ENCODE measurements around the gene TRMT2A. TPM values are rescaled to one million over a fixed set of nuclear protein-coding genes. Genes with fewer than 3 reads are reported as not detected.
A peak's percentile ranks its signal among the peaks of the same experiment; 100 is the strongest.

Gene TRMT2A
- polyA plus RNA-seq, 4 donors = 30.5 to 49.3 (median 37.2) TPM

DNA sequence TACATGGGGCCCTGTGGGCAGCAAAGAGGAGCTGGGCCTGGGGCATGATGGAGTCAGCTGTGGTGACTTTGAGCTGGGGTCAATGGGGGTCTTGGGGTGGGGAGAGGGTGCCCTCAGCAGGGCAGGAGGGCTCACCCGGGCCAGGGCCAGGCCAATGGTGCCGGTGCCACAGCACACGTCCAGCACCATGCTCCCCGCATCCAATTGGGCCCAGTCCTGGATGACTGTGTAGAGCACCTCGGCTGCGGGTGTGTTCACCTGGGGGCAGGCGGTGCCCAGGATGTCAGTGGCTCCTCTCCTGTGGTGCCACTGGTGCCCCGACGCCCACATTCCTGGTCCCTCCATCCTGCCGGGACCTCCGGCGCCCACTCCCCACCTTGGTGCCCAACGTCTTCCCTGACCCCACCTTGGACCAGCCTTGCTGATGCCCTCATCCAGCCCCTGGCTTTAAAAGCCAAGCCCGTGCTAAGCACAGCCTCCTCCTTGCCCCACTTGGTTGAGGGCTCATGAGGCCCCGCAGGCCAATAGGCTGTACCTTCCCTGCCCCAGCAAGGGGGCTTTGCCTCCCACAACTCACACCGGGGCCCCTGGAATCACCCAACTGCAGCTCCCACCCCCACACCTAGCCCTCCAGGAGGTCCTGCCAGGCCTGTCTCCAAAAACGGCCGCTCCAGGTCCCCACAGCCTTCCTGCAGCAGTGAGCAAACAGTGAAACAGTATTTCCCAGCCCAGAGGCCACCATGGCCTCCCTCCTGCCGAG is 3.3 kb downstream of the TRMT2A start:
- H3K27me3 ChIP-seq (ENCODE audit: control insufficient read depth in 3 of 3, insufficient read depth in 3 of 3, low read length in 3 of 3) = no peaks in the 10 kb centered on the region
- WGBS, 3 donors = 89 to 91% (median 89%) methylated on average over 18 to 19 of the region's 19 CpGs
- no peaks in the 10 kb centered on the region for H3K9me3 ChIP-seq (ENCODE audit: control insufficient read depth in 2 of 2, insufficient read depth in 1 of 2, low read depth in 1 of 2, low read length in 1 of 2)
- peaks cover 2 to 8% (median 3%) of the 10 kb centered on the region in 3 donors for H3K4me1 ChIP-seq (ENCODE audit: control insufficient read depth in 3 of 3, insufficient read depth in 2 of 3, low read depth in 1 of 3, low read length in 2 of 3)
- no peak for FAIRE-seq
- H3K36me3 ChIP-seq (ENCODE audit: control insufficient read depth in 3 of 3, insufficient read depth in 2 of 3, low read depth in 1 of 3, low read length in 3 of 3) = peaks cover 0 to 76% (median 0%) of the 10 kb centered on the region in 3 donors
- no peak overlapping the region for H3K27ac ChIP-seq (ENCODE audit: low read depth in 1 of 3, low read length in 2 of 3)
- H3K4me3 ChIP-seq (ENCODE audit: low read depth in 1 of 3, low read length in 3 of 3) = no peak overlapping the region
- DNase-seq = no peak

DNA sequence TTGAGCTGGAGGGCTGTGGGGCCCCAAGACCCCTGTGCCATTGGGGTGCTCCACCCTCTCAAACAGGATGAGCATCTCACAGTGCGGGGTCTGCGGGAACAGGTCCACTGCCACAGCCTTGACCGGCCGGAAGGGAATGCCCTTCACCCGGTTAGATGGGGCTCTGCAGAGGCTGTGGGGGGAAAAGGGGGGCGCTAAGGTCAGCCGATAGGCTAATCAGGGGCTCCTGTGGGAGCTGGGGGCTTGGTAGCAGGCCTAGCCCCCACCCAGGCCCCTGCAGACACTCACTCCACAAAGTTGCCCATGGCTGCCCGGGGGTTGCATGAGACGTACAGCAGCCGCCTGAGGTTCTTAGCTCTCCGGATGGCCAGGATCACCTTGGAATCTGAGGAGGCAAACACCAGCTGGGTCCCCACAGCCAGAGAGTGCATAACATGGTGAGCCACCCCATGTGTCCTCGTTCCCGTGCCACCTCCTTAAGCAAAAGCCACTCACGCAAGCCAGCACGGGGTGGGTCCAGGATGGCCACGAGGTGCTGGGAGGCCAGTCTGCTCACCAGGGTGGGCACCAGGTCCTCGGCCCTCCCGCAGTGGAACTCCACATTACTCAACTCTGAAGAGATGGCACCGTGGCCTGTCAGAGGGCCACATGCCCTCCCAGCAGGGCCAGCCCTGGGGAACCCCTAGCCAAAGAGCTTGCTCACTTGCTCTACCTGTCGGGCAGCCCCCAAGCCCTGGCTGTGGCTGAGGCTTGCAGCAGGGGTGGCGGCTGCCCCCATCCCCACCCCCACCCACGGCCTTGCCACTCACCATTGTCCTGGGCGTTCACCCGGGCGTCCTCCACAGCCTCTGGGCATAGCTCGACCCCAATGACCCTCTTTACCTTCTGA is 4.2 kb downstream of the TRMT2A start:
- DNase-seq = no peak
- Histone ChIP-seq H3K9me3 (ENCODE audit: control insufficient read depth in 2 of 2, insufficient read depth in 1 of 2, low read depth in 1 of 2, low read length in 1 of 2) (no peaks in the 10 kb centered on the region), H3K27me3 (ENCODE audit: control insufficient read depth in 3 of 3, insufficient read depth in 3 of 3, low read length in 3 of 3) (no peaks in the 10 kb centered on the region), H3K27ac (ENCODE audit: low read depth in 1 of 3, low read length in 2 of 3) (no peak overlapping the region), H3K36me3 (ENCODE audit: control insufficient read depth in 3 of 3, insufficient read depth in 2 of 3, low read depth in 1 of 3, low read length in 3 of 3) (peaks cover 0 to 82% (median 2%) of the 10 kb centered on the region in 3 donors), H3K4me3 (ENCODE audit: low read depth in 1 of 3, low read length in 3 of 3) (no peak overlapping the region), H3K4me1 (ENCODE audit: control insufficient read depth in 3 of 3, insufficient read depth in 2 of 3, low read depth in 1 of 3, low read length in 2 of 3) (peaks cover 0 to 4% (median 0%) of the 10 kb centered on the region in 3 donors)
- no peak for FAIRE-seq
- WGBS, 3 donors = 84 to 85% (median 85%) methylated on average over 25 to 26 of the region's 26 CpGs

DNA sequence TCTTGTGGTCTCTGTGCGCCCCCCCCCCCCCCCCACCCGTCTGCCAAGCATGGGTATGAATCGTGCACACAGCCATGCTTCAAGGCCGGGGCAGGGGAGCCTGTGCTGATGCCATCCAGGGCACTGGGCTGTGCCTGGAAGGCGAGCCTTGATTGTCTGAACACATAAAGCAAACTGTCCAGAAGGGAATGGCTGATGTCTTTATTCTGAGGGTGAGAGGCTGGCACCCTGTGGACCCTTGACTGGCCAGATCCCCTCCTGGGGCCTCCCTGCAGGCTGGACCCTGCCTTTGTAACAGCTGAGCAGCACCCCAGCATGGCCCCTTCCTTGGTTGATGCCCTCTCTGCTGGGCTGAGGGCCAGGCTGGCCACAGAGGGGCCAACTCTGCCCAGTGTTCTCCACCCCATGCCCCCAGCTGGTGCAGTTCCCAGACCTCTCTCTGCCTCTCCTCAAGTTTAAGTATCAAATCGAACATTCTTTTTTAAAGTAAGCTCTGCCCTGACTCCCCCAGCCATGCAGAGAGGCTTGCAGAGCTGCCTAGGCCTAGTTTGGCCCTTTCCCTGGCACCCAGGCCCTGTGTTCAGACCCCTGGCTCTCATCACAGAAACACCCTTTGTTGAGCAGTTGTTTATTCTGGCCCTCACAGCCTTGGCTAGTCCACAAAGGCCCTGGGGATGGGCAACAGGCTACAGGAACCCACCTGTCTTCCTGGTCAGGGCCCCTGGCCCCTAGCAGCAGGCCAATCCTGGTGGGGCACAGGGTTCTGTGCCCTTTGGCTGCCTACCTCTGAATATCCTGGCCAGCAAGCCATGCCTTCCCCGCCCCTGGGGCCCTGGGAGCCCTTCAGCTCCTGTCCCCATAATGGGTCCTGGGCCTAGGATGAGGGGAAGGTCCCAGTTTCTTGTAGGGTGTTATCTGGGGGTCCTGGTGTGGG is 5.1 kb downstream of the TRMT2A start:
- FAIRE-seq (no peak), DNase-seq (no peak)
- no peaks in the 10 kb centered on the region for H3K27me3 ChIP-seq (ENCODE audit: control insufficient read depth in 3 of 3, insufficient read depth in 3 of 3, low read length in 3 of 3)
- H3K4me3 ChIP-seq (ENCODE audit: low read depth in 1 of 3, low read length in 3 of 3) = no peak overlapping the region
- H3K9me3 ChIP-seq (ENCODE audit: control insufficient read depth in 2 of 2, insufficient read depth in 1 of 2, low read depth in 1 of 2, low read length in 1 of 2) = no peaks in the 10 kb centered on the region
- peaks cover 5 to 91% (median 8%) of the 10 kb centered on the region in 3 donors for H3K36me3 ChIP-seq (ENCODE audit: control insufficient read depth in 3 of 3, insufficient read depth in 2 of 3, low read depth in 1 of 3, low read length in 3 of 3)
- no peak overlapping the region for H3K27ac ChIP-seq (ENCODE audit: low read depth in 1 of 3, low read length in 2 of 3)
- H3K4me1 ChIP-seq (ENCODE audit: control insufficient read depth in 3 of 3, insufficient read depth in 2 of 3, low read depth in 1 of 3, low read length in 2 of 3) = peaks cover 0 to 4% (median 0%) of the 10 kb centered on the region in 3 donors
- 69 to 71% (median 70%) methylated on average over 7 of the region's 7 CpGs for WGBS, 3 donors

DNA sequence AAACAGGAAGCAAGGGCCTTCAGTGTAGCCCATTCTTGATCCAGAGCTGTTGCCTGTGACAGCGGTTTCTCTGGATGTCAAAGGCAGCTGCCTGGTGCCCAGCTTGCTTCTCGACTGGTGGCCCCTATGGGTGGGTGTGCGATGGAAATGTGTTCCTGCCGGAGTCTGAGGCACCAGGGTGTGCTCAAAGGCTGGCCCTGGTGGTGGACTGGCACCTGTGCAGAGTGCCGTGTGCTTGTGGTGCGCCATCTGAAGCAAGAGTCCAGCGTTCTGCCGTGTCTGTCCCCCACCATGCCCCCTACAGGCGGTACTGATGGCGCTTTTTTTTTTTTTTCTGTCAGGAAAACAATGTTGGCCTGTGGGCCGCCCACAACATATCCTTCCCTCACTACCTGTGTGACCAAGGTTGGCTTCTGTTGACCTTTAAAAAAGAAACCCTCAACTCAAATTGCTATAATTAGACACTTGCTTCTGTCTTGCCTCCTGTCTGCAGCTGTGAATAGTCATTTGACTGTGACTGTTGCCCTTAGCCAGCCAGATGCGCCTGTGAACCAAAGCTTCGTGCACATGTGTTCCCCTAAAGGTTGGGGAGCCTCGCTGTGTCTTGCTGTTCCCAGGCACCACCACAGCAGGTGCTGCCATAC is 5.9 kb downstream of the TRMT2A start:
- no peak overlapping the region for H3K4me3 ChIP-seq (ENCODE audit: low read depth in 1 of 3, low read length in 3 of 3)
- 55 to 59% (median 57%) methylated on average over 13 to 14 of the region's 14 CpGs for whole genome bisulfite sequencing, 3 donors
- H3K27ac ChIP-seq (ENCODE audit: low read depth in 1 of 3, low read length in 2 of 3) = no peak overlapping the region
- H3K9me3 ChIP-seq (ENCODE audit: control insufficient read depth in 2 of 2, insufficient read depth in 1 of 2, low read depth in 1 of 2, low read length in 1 of 2) = no peaks in the 10 kb centered on the region
- H3K27me3 ChIP-seq (ENCODE audit: control insufficient read depth in 3 of 3, insufficient read depth in 3 of 3, low read length in 3 of 3) = no peaks in the 10 kb centered on the region
- peak in 1 of 2 donors; percentile 26 for DNase-seq
- no peak for FAIRE-seq
- peaks cover 5 to 99% (median 11%) of the 10 kb centered on the region in 3 donors for H3K36me3 ChIP-seq (ENCODE audit: control insufficient read depth in 3 of 3, insufficient read depth in 2 of 3, low read depth in 1 of 3, low read length in 3 of 3)
- H3K4me1 ChIP-seq (ENCODE audit: control insufficient read depth in 3 of 3, insufficient read depth in 2 of 3, low read depth in 1 of 3, low read length in 2 of 3) = peaks cover 0 to 4% (median 0%) of the 10 kb centered on the region in 3 donors

DNA sequence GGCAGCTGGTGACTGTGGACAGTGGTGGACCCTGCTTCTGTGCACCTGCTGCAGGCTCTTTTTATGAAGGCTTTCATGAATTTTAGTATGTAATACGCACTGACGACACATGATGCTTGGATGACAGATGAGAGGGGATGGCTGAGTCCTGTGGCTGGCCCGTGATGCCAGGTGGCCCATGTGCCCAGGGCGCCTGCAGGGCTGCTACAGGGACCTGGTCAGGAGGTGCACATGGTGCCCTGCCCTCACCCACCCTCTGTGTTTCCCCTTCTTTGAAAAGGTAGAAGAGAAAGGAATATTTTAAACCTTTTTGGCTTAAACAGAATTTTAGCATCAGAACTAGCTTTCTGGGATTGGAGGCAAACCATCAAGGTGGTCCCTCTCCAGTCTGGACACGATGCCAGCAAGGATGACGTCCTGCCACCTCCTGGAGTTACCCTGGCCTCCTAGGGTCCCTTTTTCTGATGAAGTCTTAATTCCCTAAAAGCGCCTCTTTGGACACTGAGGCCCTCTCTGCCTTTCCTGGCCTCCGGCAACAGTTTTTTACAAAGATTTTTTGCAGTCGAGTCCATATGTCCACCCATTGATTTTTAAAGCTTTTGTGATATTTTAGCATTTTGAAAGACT is 6.6 kb downstream of the TRMT2A start:
- Histone ChIP-seq H3K4me3 (ENCODE audit: low read depth in 1 of 3, low read length in 3 of 3) (no peak overlapping the region), H3K4me1 (ENCODE audit: control insufficient read depth in 3 of 3, insufficient read depth in 2 of 3, low read depth in 1 of 3, low read length in 2 of 3) (no peaks in the 10 kb centered on the region), H3K9me3 (ENCODE audit: control insufficient read depth in 2 of 2, insufficient read depth in 1 of 2, low read depth in 1 of 2, low read length in 1 of 2) (no peaks in the 10 kb centered on the region), H3K27ac (ENCODE audit: low read depth in 1 of 3, low read length in 2 of 3) (no peak overlapping the region), H3K27me3 (ENCODE audit: control insufficient read depth in 3 of 3, insufficient read depth in 3 of 3, low read length in 3 of 3) (no peaks in the 10 kb centered on the region), H3K36me3 (ENCODE audit: control insufficient read depth in 3 of 3, insufficient read depth in 2 of 3, low read depth in 1 of 3, low read length in 3 of 3) (peaks cover 5 to 100% (median 14%) of the 10 kb centered on the region in 3 donors)
- DNase-seq = no peak
- WGBS, 3 donors = 90 to 91% (median 90%) methylated on average over 9 of the region's 9 CpGs
- no peak for FAIRE-seq

DNA sequence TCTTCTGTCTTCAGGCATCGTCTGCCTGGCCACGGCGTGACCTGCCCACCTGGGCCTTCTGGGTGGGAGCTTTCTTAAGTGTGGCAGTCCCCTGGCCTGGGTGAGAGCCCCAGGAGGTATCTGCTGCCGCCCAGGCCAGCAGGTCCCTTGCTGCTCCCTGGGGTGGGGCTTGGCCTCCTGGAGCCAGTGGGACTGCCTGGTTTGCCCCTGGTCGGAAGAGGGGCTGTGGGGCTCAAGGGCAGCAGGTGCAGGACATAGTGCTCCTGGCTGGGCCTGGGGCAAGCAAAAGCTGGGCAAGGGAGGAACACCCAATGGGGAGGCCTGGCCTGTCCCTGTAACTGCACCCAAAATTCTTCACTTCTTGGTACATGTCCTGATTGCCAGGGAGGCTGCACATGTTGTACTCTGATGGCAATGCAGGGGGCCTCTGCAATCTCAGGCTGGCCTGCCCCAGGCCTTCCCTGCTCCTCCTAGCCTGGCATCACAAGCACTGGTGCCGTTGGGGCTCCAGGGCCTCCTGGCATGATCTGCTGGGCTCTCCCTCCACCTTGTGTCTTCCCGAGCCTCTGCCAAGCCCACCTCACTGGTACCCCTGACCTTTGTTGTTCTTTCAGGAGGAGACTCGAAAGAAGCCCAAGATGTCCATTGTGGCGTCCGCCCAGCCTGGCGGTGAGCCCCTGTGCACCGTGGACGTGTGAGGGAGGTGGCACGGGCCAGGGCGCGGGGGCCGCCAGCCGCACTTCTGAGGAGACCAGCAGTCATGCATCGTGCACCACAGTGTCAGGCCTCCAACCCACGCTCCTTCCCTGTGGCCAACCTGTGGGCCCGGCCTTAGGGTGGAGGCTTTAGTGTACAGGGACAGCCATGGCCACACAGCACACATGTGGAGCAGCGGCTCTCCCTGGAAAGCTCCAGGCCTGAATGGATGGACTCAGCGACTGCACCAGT is 7.3 kb downstream of the TRMT2A start:
- 87% methylated on average over 23 of the region's 23 CpGs for WGBS, 3 donors
- H3K36me3 ChIP-seq (ENCODE audit: control insufficient read depth in 3 of 3, insufficient read depth in 2 of 3, low read depth in 1 of 3, low read length in 3 of 3) = peaks cover 5 to 100% (median 21%) of the 10 kb centered on the region in 3 donors

DNA sequence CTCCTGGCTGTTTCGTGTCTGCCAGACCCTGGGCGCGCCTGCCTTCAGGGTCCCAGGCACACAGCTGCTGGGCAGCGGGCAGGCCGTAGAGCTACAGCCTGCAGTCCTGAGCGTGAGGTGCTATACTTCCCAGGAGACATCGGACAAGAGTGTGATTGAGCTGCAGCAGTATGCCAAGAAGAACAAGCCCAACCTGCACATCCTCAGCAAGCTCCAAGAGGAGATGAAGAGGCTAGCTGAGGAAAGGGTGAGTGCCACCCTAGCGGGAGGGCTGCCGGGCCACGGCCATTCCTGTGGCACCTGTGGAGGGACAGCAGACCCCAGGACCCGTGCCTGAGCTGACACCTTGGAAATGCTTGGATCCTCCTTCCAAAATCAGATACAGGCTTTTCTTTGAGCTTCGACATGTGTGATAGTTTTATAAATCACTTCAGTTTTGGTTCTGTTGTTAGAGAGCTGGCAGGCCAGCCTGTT is 8.2 kb downstream of the TRMT2A start:
- H3K4me3 ChIP-seq (ENCODE audit: low read depth in 1 of 3, low read length in 3 of 3) = no peak overlapping the region
- FAIRE-seq (no peak), DNase-seq (no peak)
- H3K9me3 ChIP-seq (ENCODE audit: control insufficient read depth in 2 of 2, insufficient read depth in 1 of 2, low read depth in 1 of 2, low read length in 1 of 2) = no peaks in the 10 kb centered on the region
- no peaks in the 10 kb centered on the region for H3K4me1 ChIP-seq (ENCODE audit: control insufficient read depth in 3 of 3, insufficient read depth in 2 of 3, low read depth in 1 of 3, low read length in 2 of 3)
- H3K27me3 ChIP-seq (ENCODE audit: control insufficient read depth in 3 of 3, insufficient read depth in 3 of 3, low read length in 3 of 3) = no peaks in the 10 kb centered on the region
- WGBS, 3 donors = 86 to 92% (median 88%) methylated on average over 12 of the region's 12 CpGs
- H3K36me3 ChIP-seq (ENCODE audit: control insufficient read depth in 3 of 3, insufficient read depth in 2 of 3, low read depth in 1 of 3, low read length in 3 of 3) = peaks cover 7 to 98% (median 24%) of the 10 kb centered on the region in 3 donors
- H3K27ac ChIP-seq (ENCODE audit: low read depth in 1 of 3, low read length in 2 of 3) = no peak overlapping the region

More for the DNA sequence above, 7.3 kb downstream of the TRMT2A start:
- FAIRE-seq (no peak), DNase-seq (no peak)
- no peak overlapping the region for H3K27ac ChIP-seq (ENCODE audit: low read depth in 1 of 3, low read length in 2 of 3)
- H3K27me3 ChIP-seq (ENCODE audit: control insufficient read depth in 3 of 3, insufficient read depth in 3 of 3, low read length in 3 of 3) = no peaks in the 10 kb centered on the region
- no peak overlapping the region for H3K4me3 ChIP-seq (ENCODE audit: low read depth in 1 of 3, low read length in 3 of 3)
- H3K9me3 ChIP-seq (ENCODE audit: control insufficient read depth in 2 of 2, insufficient read depth in 1 of 2, low read depth in 1 of 2, low read length in 1 of 2) = no peaks in the 10 kb centered on the region
- H3K4me1 ChIP-seq (ENCODE audit: control insufficient read depth in 3 of 3, insufficient read depth in 2 of 3, low read depth in 1 of 3, low read length in 2 of 3) = no peaks in the 10 kb centered on the region

All from small intestine (tissue), 7 donors.